SK-N-SH (cell line): ENCODE measurements around the gene GATAD2B.

Experiments
- CHD2 ChIP-seq: fragments of 150-350 bp; IDR thresholded peaks from 2 replicates; pipeline ENCODE4 v1.6.1; 2018; ENCODE audit warnings: low read length; ENCODE audit not compliant: partially characterized antibody
- EP300 ChIP-seq, 2 experiments: IDR thresholded peaks; 2 replicates each; pipeline versions ENCODE4 v1.4.0 to v1.6.1; 2012; ENCODE audit warnings: borderline replicate concordance in 1 of 2, low read depth in 1 of 2, low read length in 1 of 2
- NRF1 ChIP-seq: IDR thresholded peaks from 2 replicates; pipeline ENCODE4 v1.6.1; 2012; ENCODE audit warnings: low read depth, mild to moderate bottlenecking, low read length
- POLR2AphosphoS5 ChIP-seq: IDR thresholded peaks from 2 replicates; pipeline ENCODE4 v1.6.1; 2012; ENCODE audit warnings: low read depth, low read length
- RAD21 ChIP-seq: IDR thresholded peaks from 2 replicates; pipeline ENCODE4 v1.6.1; 2012; ENCODE audit warnings: mild to moderate bottlenecking, low read length
- RCOR1 ChIP-seq: fragments of 150-350 bp; IDR thresholded peaks from 2 replicates; pipeline ENCODE4 v1.6.1; 2017; ENCODE audit warnings: antibody characterized with exemption, low read length
- SIN3A ChIP-seq: IDR thresholded peaks from 2 replicates; pipeline ENCODE4 v1.6.1; 2012; ENCODE audit warnings: low read depth, mild to moderate bottlenecking, low read length, moderate library complexity, borderline replicate concordance
- SMC3 ChIP-seq: IDR thresholded peaks from 2 replicates; pipeline ENCODE4 v1.6.1; 2012; ENCODE audit warnings: low read depth, low read length, improper control_type of control experiment
- YY1 ChIP-seq: IDR thresholded peaks from 2 replicates; pipeline ENCODE4 v1.4.0; 2012; ENCODE audit warnings: low read depth, mild to moderate bottlenecking
- TF ChIP-seq, protein P1 (sequence below): fragments of 200-600 bp; sonication (generic); IDR thresholded peaks from 2 replicates; pipeline ENCODE4 v1.6.1; 2017; ENCODE audit warnings: antibody characterized with exemption, mild to moderate bottlenecking, moderate library complexity

DNA sequence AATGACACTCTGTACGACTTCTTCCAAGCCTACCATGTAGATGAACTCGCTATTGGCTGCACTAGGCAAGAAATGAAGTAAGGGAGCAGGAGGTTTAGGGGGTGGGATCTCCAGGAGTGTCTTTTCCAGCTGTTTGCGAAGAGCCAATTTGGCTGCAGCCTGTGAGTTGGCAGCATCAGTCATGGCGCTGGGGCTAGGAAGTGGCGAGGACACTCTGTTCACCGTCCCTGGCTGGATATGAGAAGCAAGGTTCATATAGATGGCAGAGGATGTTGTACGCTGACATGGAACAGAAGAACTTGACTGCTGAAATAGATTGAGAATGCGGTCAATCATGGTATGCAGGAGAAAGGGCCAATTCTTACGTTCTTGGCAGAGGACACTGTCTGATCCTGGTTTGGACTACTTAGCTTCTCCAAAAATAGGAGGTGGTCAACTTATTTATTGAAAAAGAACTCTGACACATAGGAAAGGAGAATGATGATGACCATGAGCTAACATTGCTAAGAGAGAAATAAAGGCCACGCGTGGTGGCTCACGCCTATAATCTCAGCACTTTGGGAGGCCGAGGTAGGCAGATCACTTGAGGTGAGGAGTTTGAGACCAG lies 106.4 kb downstream of the GATAD2B start:
- TF ChIP-seq, protein P1, sequence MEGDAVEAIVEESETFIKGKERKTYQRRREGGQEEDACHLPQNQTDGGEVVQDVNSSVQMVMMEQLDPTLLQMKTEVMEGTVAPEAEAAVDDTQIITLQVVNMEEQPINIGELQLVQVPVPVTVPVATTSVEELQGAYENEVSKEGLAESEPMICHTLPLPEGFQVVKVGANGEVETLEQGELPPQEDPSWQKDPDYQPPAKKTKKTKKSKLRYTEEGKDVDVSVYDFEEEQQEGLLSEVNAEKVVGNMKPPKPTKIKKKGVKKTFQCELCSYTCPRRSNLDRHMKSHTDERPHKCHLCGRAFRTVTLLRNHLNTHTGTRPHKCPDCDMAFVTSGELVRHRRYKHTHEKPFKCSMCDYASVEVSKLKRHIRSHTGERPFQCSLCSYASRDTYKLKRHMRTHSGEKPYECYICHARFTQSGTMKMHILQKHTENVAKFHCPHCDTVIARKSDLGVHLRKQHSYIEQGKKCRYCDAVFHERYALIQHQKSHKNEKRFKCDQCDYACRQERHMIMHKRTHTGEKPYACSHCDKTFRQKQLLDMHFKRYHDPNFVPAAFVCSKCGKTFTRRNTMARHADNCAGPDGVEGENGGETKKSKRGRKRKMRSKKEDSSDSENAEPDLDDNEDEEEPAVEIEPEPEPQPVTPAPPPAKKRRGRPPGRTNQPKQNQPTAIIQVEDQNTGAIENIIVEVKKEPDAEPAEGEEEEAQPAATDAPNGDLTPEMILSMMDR = no peak
- no peak for TF ChIP-seq RCOR1
- TF ChIP-seq SIN3A = no peak
- TF ChIP-seq CHD2 = no peak
- TF ChIP-seq SMC3 = no peak
- no peak for TF ChIP-seq POLR2AphosphoS5
- TF ChIP-seq YY1 = no peak
- TF ChIP-seq RAD21 = no peak
- no peak for TF ChIP-seq EP300 (IDR thresholded peaks at IDR 0.05; ENCODE audit: borderline replicate concordance in 1 of 2, low read depth in 1 of 2, low read length in 1 of 2)
- TF ChIP-seq NRF1 = no peak
